GM19395 (cell line): ENCODE measurements around the gene DEDD2.

Source experiments
- ATAC-seq: cut with Tn5 transposase; IDR thresholded peaks from one replicate; pipeline ENCODE4 v1.9.1; 2021; ENCODE audit warnings: mild to moderate bottlenecking, moderate library complexity; ENCODE audit not compliant: unreplicated experiment

The DEDD2 gene

DNA sequence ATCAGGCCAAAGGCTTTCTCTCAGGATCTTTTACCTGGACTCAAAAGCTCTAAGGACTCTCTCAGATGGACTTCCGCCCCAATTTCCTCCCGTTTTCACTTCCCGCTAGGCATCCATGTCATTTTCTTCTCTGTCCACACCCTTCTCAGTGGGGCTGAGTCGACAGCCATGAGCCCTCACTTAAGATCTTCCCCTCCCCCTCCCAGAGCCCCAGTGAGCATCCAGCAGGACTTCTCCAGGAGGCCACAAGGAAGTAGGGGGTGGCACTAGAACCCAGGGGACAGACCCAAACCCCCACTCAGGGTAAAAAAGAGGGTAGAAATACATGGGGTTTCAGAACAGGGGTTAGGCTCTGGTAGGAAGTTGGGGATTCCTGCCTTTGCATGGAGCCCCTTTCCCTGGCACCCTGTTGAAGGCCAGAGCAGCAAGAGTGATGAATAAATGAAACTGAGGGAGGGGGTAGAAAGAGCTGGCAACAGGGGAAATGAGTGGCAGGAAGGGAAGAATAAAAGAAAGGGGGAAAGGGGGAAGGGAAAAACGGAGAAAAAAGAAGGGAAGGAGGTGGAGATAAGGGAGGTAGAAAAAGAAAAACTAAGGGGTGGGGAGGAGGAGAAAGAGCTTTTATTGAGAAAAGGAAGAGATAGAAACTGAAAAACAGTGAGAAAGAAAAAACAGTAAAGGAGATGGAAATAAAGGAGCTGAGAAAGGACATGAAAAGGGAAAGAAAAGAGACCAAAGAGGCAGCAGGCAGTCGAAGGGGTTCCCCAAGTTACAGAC is 42.3 kb downstream of the DEDD2 start:
- no peak for ATAC-seq

DNA sequence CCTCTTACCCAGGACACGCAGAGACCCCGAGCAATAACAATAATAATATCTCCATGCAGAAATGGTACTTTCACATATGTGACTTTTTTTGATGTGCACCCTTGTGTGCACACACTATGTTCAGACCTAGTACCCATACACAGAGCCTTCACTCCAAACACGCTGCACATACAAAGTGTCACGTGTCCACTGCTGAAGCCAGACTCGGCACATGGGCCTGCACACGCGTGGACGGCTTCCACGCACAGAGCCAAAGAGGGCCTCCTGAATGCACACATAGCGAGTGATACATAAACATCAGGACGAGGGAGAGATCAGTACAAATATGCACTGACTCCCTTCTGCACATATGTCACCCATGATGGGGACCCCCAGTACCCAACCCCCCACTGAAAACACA is 43.3 kb downstream of the DEDD2 start:
- ATAC-seq: no peak

DNA sequence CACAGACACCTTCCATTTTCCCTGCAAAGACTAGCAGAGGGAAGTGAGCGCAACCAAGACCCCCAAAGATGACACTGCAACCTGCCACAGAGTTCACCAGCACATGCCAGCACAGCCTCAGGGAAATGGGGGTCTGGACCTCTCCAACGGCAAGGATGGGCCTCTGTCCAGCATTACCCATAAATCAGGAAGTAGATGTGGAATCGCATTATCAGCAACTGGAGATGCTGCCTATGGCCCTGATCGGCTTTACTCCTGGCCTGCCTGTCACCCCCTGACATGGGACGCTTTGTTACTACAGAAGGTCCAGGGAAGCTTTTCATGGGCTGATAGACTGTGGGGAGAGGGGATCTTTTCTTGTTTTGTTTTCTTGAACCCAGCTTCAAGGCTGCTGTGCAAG is 43.8 kb downstream of the DEDD2 start:
- ATAC-seq: no peak

- ATAC-seq: no peak
Observed at GRCh38 chr19:42172261-42172660, 45.2 kb downstream of the DEDD2 start.

- no peak for ATAC-seq
Observed at GRCh38 chr19:42170715-42171114, 46.8 kb downstream of the DEDD2 start.

GRCh38 chr19:42169486-42170413 is 47.7 kb downstream of the DEDD2 start:
- ATAC-seq: no peak

- no peak for ATAC-seq
Observed at GRCh38 chr19:42168206-42168605, 49.3 kb downstream of the DEDD2 start.

- ATAC-seq: no peak
Observed at GRCh38 chr19:42166316-42166715, 51.2 kb downstream of the DEDD2 start.

DNA sequence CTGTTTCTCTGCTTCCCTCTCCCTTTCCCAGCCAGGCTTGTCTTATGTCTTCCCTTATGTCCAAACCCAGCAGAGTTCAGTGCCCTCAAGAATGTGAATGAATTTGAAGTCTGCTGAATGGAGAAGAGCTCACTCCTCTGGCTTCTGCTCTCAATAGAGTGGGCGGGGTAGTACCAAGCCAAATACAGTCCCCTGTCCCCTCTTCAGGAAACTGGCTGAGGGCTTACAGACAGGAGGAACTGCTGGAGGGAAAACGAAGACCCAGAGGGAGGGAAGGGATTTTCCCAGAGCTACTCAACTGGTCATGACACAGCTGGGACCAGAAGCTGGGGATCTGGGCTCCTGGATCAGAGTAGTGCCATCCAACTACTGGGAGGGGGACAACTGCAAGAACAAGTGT is 52.3 kb downstream of the DEDD2 start:
- no peak for ATAC-seq

- ATAC-seq: no peak
Observed at GRCh38 chr19:42161616-42162263, 55.7 kb downstream of the DEDD2 start.

DNA sequence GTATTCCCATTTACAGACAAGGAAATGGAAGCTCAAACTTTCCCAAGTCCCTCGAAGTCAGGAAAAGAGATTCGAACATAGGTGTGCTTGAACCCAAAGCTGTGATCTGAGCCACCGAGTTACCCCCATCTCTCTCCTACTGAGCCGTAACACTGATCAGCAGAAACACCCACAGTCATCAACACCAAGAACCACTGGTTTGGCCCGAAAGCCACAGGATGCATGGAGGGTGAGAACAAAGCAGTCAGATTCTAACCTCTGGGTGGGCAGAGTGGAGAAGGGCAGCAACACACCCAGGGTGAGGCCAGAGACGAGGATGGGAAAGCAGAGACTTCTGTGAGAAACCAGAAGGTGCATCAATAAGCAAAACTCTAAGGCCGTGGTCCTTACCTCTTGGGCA is 57.5 kb downstream of the DEDD2 start:
- no peak for ATAC-seq

- ATAC-seq: no peak
Observed at GRCh38 chr19:42158926-42159325, 58.6 kb downstream of the DEDD2 start.

GRCh38 chr19:42156571-42156970 is 60.9 kb downstream of the DEDD2 start:
- ATAC-seq: no peak

DNA sequence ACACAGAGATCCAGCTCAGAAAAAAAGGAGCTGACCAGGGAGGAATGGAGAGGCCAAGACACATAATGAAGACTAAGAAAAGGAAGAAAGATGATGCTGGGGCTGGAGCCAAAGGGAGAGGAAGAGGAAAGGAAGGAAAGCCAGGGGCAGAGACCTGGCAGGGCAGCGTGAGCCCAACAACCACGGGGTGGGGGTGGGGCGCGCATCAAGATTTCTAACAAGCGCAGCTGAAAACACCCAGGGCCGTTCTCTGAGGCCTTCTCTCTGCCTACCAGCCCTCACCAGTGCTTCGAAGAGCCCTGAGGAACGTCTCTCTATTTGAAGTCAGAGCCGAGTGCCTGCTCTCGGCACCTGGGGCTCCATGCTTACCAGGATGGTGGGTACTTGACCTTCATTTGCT is 61.7 kb downstream of the DEDD2 start:
- ATAC-seq: no peak

DNA sequence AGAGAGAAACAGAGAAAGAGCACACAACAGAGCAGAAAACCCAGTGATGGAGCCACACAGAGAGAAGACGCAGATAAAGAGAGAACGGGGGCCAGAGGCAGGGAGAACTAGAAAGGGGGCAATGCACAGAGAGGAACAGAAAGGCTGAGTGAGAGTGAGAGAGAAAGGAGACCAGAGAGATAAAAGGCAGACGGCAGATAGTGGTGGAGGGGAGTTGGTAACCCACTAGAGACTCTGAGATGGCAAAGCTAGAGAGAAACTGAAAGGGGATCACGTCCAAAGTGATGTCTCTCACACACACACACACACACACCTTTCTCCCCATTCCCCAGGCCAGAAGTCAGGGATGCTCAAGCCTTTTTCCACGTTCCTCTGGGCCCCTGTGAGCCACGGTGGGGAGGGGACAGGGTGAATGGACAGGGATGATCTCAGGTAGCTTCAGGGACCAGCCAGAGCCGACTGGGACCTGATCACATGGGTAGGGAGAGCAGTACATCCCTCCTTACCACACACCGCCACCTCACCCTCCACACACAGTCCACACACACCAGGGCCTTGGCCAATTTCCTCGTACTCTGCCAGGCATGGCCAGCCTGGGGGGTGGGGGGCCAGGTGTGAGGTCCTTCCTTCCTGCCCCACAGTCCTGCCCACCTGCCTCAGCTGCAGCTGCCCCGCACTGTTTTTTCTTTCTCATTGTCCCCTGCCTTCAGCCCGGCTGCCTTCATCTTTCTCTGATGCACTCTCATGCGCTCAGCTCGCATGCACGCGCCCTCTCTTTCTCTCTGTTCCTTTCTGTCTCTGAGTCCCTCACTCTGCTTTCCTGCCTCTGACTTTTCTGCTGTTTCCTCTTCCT is 62.8 kb downstream of the DEDD2 start:
- ATAC-seq: no peak

GRCh38 chr19:42153672-42154433 is 63.6 kb downstream of the DEDD2 start:
- ATAC-seq: no peak

DNA sequence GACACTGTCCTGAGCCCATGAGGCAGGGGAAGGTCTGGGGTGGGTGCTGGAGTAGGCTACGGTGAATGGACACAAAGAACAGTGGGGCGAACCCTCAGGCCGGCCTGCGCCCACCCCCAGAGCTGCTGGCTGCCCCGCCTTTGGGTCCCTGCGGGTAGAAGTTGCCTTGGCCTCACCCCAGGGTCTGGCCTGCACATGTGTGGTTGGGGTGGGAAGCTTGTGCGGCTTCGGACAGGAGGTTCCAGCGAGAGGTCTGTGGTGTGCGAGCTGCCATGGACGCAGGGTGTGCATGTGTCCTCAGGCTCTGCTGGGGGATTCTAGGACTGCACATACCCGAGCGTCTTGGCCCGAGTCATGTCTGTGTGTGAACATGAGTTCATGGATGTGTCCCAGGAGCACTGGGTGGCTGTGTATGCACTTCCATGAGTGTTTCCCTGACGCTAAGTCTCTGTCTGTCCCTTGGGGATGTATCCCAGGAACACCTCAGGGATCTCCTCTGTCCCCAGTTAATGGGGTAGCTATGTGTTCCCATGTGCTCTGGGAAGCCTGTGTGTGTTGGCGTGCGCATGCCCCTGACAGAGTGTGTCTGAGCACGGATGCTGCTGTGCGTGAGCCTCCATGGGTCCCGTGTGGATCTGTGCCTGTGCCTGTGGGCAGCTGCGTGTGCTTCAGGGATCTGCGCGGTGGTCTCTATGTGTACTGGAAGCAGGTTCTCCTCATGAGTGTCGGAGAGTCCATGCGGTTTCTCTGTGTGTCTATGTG is 64.4 kb downstream of the DEDD2 start:
- no peak for ATAC-seq

GRCh38 chr19:42151782-42152684 is 65.4 kb downstream of the DEDD2 start:
- ATAC-seq: no peak
